SK-N-SH treated with all-trans-retinoic acid at 6 μM for 48 hours (cell line): ENCODE data around the gene ZFP36.

ENCODE experiments used
- ARNTL ChIP-seq: fragments of 450-650 bp; formaldehyde crosslinking; IDR thresholded peaks from 2 replicates; pipeline ENCODE4 v1.5.0; 2020; ENCODE audit warnings: low read depth, mild to moderate bottlenecking, moderate library complexity, borderline replicate concordance
- CSDC2 ChIP-seq: fragments of 250-450 bp; sonication (Bioruptor Pico); IDR thresholded peaks from 2 replicates; pipeline ENCODE4 v1.5.0; 2020; ENCODE audit warnings: mild to moderate bottlenecking, moderate library complexity
- ESRRG ChIP-seq: fragments of 250-450 bp; sonication (Bioruptor Pico); IDR thresholded peaks from 2 replicates; pipeline ENCODE4 v1.6.1; 2021; ENCODE audit warnings: mild to moderate bottlenecking
- ISL1 ChIP-seq: fragments of 250-450 bp; sonication (Bioruptor Pico); IDR thresholded peaks from 2 replicates; pipeline ENCODE4 v2.1.2; 2022; ENCODE audit warnings: mild to moderate bottlenecking, moderate library complexity
- PATZ1 ChIP-seq: fragments of 250-450 bp; sonication (Bioruptor Pico); IDR thresholded peaks from 2 replicates; pipeline ENCODE4 v1.8.0; 2020; ENCODE audit warnings: mild to moderate bottlenecking, moderate library complexity, borderline replicate concordance
- RARB ChIP-seq: fragments of 250-450 bp; sonication (Bioruptor Pico); IDR thresholded peaks from 2 replicates; pipeline ENCODE4 v1.8.0; 2021; ENCODE audit warnings: mild to moderate bottlenecking, moderate library complexity
- SNAI2 ChIP-seq: fragments of 250-450 bp; sonication (Bioruptor Pico); IDR thresholded peaks from 2 replicates; pipeline ENCODE4 v1.5.0; 2020; ENCODE audit warnings: mild to moderate bottlenecking, moderate library complexity
- TOX ChIP-seq: fragments of 250-450 bp; sonication (Bioruptor Pico); IDR thresholded peaks from 2 replicates; pipeline ENCODE4 v1.8.0; 2021; ENCODE audit warnings: mild to moderate bottlenecking, moderate library complexity, borderline replicate concordance
- ZFP30 ChIP-seq: fragments of 450-650 bp; formaldehyde crosslinking; IDR thresholded peaks from 2 replicates; pipeline ENCODE4 v1.5.0; 2022; ENCODE audit warnings: mild to moderate bottlenecking, moderate library complexity
- ZNF70 ChIP-seq: fragments of 450-650 bp; formaldehyde crosslinking; IDR thresholded peaks from 2 replicates; pipeline ENCODE4 v1.5.0; 2020; ENCODE audit warnings: mild to moderate bottlenecking, moderate library complexity
- TF ChIP-seq, protein P1 (sequence below): fragments of 250-450 bp; sonication (Bioruptor Pico); IDR thresholded peaks from 2 replicates; pipeline ENCODE4 v1.8.0; 2021; ENCODE audit warnings: low read depth, mild to moderate bottlenecking, moderate library complexity, borderline replicate concordance
- TF ChIP-seq, protein P2 (sequence below): fragments of 250-450 bp; sonication (Bioruptor Pico); IDR thresholded peaks from 2 replicates; pipeline ENCODE4 v1.5.0; 2020; ENCODE audit warnings: mild to moderate bottlenecking, moderate library complexity
- TF ChIP-seq, protein P3 (sequence below): fragments of 250-450 bp; sonication (Bioruptor Pico); IDR thresholded peaks from 2 replicates; pipeline ENCODE4 v1.5.1; 2021; ENCODE audit warnings: mild to moderate bottlenecking, moderate library complexity

DNA sequence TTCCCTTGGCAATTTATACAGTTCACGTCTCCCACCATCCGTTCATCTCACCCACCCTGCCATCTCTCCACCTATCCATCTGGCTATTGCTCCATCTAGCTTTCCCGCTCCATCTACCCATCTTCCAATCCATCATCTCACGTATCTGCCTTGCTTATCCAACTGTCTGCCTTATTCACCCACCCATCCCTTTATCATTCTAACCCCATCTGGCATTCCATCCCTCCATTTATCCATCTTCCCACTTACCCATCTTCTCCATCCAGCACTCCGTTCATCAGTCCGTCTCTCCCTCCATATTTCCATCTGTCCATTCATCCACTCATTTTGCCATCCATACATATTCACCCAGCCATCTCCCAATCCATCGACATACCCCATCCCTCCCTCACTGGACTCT is 19.1 kb downstream of the ZFP36 start:
- no peak for TF ChIP-seq ZNF70 (CRISPR knock-in tag)
- no peak for TF ChIP-seq ESRRG (CRISPR knock-in tag)
- no peak for TF ChIP-seq SNAI2 (CRISPR knock-in tag)
- no peak for TF ChIP-seq PATZ1
- TF ChIP-seq ZFP30 (CRISPR knock-in tag) = no peak
- TF ChIP-seq, protein P1, sequence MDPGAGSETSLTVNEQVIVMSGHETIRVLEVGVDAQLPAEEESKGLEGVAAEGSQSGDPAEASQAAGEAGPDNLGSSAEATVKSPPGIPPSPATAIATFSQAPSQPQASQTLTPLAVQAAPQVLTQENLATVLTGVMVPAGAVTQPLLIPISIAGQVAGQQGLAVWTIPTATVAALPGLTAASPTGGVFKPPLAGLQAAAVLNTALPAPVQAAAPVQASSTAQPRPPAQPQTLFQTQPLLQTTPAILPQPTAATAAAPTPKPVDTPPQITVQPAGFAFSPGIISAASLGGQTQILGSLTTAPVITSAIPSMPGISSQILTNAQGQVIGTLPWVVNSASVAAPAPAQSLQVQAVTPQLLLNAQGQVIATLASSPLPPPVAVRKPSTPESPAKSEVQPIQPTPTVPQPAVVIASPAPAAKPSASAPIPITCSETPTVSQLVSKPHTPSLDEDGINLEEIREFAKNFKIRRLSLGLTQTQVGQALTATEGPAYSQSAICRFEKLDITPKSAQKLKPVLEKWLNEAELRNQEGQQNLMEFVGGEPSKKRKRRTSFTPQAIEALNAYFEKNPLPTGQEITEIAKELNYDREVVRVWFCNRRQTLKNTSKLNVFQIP = no peak
- TF ChIP-seq ARNTL (CRISPR knock-in tag) = no peak
- no peak for TF ChIP-seq ISL1
- no peak for TF ChIP-seq RARB (CRISPR knock-in tag)
- no peak for TF ChIP-seq CSDC2 (CRISPR knock-in tag)
- TF ChIP-seq TOX = no peak
- TF ChIP-seq, protein P2, sequence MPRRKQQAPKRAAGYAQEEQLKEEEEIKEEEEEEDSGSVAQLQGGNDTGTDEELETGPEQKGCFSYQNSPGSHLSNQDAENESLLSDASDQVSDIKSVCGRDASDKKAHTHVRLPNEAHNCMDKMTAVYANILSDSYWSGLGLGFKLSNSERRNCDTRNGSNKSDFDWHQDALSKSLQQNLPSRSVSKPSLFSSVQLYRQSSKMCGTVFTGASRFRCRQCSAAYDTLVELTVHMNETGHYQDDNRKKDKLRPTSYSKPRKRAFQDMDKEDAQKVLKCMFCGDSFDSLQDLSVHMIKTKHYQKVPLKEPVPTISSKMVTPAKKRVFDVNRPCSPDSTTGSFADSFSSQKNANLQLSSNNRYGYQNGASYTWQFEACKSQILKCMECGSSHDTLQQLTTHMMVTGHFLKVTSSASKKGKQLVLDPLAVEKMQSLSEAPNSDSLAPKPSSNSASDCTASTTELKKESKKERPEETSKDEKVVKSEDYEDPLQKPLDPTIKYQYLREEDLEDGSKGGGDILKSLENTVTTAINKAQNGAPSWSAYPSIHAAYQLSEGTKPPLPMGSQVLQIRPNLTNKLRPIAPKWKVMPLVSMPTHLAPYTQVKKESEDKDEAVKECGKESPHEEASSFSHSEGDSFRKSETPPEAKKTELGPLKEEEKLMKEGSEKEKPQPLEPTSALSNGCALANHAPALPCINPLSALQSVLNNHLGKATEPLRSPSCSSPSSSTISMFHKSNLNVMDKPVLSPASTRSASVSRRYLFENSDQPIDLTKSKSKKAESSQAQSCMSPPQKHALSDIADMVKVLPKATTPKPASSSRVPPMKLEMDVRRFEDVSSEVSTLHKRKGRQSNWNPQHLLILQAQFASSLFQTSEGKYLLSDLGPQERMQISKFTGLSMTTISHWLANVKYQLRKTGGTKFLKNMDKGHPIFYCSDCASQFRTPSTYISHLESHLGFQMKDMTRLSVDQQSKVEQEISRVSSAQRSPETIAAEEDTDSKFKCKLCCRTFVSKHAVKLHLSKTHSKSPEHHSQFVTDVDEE (CRISPR knock-in tag) = no peak
- TF ChIP-seq, protein P3, sequence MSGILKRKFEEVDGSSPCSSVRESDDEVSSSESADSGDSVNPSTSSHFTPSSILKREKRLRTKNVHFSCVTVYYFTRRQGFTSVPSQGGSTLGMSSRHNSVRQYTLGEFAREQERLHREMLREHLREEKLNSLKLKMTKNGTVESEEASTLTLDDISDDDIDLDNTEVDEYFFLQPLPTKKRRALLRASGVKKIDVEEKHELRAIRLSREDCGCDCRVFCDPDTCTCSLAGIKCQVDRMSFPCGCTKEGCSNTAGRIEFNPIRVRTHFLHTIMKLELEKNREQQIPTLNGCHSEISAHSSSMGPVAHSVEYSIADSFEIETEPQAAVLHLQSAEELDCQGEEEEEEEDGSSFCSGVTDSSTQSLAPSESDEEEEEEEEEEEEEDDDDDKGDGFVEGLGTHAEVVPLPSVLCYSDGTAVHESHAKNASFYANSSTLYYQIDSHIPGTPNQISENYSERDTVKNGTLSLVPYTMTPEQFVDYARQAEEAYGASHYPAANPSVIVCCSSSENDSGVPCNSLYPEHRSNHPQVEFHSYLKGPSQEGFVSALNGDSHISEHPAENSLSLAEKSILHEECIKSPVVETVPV (CRISPR knock-in tag) = no peak
